GF-D8 (cell line): ENCODE measurements around the gene NDST1.
"Not testable (repeated sequence)": the region's sequence is repeated elsewhere in the genome, so short reads cannot be mapped to it uniquely, and the experiment has no call there.

Experiments used
- DNase-seq: peaks from one replicate; lab custom pipeline; 2025; lab: John Stamatoyannopoulos, UW

NDST1 gene

DNA sequence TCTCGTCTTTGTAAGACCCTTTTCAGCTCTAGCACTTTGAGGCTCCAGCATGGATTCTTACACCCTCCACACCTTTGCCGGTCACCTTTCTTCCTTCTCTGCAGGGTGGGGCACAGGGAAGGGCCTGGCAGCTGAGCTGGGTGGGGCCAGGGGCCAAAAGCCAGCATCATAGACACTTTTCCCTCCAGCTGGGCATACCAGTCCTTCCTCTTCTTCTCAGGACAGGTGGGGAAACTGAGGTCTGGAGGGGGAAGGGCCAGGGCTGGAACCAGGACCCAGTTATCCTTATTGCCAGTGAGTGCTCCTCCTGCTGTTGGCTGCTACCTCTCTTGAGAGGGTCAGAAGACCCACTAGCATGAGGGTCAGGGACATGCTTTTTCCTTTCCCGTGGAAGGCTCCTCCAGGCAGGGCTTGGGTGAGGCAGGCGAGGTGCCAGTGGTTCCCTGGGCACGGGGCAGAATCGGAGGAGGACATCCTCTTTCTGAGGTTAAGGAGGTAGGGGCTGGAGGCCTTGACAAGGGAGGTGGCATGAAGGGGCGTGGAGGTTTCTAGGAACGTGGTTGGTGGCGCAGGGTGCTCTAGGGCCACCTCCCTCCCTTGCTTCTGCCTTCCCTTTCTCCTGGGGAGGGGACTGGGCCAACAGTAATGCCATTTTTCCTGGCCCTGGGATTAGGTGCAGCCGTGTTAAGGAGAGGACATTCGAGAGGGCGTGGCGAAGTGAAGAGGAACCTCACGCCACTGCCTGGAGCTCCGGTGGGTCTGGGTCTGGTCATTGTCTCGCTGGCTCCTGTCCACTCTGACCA is at the start of gene NDST1:
TSS of gene NDST1 (plus strand) at position 658 of the 803 bp plus-strand sequence. CDS start 13,124 bp downstream, outside the sequence.
- DNase-seq: no peak

DNA sequence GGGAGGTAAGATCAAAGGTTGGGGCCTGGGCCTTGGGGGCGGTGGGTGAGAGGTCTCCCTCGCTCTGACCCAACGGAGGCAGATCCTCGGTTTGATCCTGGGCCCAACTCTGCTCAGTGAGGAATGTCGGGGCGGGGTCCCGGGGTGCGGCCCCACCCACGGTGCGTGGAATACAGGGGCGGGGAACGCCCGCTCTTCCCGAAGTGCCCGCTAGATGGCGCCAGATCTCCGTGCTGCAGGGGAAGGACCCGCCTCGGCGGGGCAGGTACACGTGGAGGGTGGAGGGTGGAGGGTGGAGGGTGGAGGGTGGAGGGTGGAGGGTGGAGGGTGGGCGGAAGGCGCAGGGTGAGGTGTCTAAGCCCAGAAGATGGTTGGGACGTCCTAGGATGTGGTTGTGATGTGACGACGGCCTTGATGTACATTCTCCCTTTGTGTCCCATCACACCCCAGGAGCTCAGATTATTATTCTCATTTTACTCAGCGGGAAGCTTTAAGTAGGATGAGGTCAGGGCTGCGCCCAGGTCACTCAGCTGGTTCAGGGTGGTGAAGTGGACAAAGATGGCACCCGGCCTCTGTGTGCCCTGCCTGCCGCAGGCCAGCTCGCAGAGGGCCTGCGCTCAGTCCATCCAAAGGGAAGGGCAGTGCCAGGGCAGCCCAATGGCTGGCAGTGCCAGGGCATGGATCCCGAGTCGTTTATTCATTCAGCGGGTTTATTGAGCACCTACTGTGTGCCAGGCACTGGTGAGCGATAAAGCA is 49.0 kb upstream of the NDST1 start:
- DNase-seq: no peak

DNA sequence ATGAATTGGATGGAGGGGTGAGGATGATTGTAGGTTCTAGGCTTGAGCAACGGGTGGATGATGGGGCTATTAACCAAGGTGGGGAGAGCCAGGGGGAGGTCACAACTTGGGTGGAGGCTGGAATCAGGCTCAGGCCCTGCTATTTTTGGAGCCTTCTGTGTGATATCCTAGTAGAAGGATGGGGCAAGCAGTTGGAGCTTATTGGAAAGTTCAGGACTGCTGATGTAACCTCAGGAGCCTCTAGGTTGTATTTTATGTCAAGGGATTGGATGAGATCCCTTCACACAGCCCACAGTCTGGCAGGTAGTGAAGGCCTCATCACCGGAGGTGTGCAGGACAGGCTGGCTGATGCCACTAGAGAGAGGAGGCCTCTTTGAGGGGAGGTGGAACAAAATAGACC is 47.1 kb upstream of the NDST1 start:
- DNase-seq: no peak

DNA sequence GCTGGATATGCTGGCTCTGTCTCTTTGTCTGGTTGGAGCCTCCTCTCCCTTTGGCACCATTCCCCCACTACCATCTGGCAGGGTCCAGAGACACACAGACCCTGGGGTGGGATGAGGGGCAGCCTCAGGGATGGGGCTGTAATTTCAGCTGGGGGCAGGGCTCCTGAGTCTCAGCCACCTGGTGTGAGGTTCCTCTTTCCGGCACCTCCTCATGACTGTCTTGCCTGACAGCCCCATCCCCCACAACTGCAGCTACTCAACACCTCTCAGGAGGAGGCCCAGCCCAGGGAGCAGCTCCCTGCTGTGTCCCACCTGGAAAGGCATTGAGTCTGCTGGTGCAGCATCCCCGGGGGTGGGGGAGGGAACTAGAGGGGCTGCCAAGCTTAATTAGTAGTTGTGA is 46.7 kb upstream of the NDST1 start:
- DNase-seq: peak; percentile 6

DNA sequence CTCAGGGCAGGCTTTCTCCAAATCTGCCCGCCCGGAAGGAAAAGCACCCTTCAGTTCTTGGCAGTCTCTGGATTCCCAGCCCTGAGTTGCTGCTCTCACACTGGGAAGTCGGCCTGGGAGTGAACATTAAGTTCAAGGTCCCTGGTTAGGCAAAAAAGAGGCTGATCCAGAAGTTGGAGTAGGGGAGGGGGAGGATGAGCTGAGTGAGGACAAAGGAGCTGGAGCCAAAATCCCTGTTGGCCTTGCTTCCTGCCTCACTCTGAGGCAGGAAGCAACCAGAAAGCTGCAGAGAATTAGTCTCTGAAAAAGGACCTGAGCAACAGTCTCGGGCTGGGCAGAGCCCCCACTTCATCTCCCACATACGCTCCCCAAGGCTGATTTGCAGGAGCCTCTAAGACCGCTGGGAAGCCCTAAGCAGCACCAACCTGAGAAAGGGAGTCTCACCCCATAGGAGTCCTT is 43.3 kb upstream of the NDST1 start:
- no peak for DNase-seq

DNA sequence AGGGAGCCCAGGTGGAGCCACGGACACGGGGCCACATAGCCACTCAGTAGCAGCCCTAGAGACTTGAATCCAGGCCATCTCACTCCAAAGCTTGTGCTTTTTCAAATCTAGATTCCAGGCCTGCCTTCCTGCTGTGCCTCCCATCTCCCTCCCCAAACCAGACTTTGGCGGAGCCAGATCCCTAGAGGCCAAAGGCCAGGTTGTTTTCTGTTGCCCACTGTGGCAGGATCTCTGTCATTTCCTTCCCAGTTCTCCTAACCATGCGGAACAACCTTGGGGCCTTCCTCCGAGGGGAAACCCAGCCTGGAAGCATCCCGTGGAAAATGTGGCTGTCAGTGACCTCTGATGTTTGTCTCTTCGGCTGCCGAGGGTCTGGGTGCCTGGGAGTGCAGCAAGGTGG is 42.0 kb upstream of the NDST1 start:
- DNase-seq: no peak

DNA sequence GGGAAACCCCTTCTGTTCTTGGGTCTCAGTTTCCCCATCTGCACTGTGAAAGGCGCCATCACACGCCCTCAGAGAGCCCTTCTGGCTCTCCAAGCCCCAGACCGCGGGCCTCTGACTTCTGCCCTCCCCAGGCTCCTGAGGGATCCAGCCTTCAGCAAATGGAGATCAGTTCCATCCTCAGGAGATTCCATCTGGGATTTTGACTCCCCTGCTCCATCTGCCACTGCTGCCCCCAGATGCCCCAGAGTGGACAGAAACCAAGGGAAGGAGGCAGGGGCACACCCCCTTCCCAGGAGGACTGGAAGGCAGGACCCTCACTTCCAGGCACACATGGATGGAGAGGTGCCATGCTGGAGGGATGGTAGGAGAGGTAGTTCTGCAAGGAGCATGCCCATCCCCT is 39.7 kb upstream of the NDST1 start:
- DNase-seq: no peak

DNA sequence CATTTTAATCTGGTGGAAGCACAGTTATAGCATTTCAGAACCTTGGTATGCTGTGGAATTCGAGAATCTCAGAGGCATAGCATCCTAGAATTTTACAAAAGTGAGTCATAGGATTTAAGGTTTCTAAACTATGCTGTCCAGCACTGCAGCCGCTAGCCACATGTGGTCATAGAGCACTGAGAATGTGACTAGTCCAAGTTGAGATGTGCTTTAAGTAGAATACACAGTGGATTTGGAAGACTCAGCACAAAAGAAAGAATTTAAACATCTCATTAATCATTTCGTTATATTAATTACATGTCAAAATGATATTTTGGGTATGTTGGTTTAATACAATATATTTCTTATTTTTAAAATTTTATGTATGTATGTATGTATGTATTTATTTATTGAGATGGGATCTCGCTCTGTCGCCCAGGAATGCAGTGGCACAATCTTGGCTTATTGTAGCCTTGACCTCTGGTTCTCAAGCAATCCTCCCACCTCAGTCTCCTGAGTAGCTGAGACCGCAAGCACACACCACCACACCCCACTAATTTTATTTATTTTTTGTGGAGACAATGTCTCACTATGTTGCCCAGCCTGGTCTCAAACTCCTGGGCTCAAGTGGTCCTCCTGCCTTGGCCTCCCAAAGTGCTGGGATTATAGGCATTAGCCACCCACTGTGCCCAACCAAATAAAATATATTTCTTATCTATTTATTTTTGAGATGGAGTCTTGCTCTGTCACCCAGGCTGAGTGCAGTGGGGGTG is 38.0 kb upstream of the NDST1 start:
- no peak for DNase-seq

DNA sequence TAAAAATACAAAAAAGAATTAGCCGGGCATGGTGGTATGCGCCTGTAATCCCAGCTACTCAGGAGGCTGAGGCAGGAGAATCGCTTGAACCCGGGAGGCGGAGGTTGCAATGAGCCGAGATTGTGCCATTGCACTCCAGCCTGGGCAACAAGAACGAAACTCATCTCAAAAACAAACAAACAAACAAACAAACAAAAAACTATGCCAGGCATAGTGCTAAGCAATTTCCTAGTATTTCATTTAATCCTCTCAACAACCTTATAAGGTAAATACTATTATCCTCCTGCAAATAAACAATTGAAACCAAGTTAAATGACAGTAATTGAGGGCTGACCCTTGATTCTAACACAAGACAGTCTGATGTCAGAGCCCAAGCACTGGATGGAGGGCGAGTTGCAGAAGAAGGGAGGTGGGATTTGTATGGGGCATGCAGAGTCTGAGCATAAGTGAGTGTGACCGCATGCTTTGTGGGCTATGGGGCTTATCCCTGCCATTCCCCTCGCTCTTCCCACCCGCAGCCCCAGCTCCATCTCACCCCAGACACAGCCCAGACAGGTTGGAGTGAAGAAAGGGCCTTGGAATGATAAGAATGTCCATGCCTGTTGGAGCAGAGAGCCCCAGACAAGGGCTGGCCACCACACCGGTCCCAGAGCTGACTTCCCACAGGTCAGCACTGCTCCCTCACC is 34.1 kb upstream of the NDST1 start:
- no peak for DNase-seq

DNA sequence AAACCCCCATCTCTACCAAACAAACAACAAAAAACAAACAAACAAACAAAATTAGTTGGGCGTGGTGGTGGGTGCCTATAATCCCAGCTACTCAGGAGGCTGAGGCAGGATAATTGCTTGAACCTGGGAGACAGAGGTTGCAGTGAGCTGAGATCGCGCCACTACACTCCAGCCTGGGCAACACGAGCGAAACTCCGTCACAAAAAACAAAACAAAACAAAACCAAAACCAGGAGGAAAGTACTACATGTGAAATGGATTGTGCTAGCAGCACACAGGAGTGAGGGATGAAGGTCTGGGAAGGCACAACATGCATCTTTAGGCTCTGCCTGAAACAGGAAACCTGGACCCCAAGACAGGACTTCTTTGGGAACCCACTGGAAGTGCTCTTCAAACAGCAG is 31.4 kb upstream of the NDST1 start:
- not testable (repeated sequence) for DNase-seq

DNA sequence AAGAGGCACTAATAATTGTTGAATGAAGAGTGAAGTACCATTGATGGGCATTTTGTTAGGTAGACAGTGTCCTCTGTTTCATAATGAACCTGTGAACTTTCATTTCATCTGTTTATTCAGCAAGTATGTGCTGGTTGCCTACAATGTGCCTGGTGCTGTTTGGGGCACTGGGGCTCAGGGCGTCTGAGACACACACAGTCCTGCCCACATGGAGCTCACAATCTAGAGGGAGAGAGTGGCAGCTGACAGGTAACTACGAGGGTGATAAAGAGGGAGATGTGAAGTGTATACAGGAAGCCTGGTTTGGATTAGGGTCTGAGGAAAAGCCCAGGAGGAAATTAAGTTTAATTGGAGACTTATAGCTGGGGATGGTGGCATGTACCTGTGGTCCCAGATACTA is 28.5 kb upstream of the NDST1 start:
- no peak for DNase-seq

DNA sequence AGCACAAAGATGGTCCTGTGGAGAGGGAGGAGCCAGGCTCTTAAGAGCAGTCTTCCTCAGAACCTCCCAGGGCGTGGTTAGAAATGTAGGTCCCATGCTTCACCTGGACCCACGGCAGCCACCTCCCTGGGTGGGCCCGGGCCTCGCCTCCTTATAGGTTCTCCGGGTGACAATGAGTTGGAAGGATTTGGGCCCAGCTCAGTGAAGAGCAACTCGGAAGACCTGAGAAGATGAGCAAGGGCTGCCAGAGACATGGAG is 26.3 kb upstream of the NDST1 start:
- no peak for DNase-seq

DNA sequence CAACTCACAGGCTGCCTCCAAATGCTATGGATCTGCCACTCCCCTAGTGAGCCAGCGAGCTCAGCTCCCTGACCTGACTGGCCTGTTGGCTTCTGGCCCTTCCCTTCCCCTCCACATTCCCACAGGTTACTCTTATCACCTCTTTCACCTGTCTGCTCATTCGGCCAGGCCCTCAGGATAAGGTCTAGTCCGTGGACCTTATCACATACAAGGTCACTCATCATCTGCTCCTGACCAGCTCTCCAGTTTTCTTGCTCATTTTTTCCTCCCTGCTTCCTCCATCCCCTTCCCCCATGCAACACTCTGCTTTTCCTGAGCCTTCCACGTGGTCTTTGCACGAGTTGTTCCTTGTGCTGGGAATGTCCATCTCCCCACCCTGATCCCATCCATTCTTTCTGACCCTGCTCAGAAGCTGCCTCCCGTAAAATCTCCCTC is 25.9 kb upstream of the NDST1 start:
- no peak for DNase-seq

DNA sequence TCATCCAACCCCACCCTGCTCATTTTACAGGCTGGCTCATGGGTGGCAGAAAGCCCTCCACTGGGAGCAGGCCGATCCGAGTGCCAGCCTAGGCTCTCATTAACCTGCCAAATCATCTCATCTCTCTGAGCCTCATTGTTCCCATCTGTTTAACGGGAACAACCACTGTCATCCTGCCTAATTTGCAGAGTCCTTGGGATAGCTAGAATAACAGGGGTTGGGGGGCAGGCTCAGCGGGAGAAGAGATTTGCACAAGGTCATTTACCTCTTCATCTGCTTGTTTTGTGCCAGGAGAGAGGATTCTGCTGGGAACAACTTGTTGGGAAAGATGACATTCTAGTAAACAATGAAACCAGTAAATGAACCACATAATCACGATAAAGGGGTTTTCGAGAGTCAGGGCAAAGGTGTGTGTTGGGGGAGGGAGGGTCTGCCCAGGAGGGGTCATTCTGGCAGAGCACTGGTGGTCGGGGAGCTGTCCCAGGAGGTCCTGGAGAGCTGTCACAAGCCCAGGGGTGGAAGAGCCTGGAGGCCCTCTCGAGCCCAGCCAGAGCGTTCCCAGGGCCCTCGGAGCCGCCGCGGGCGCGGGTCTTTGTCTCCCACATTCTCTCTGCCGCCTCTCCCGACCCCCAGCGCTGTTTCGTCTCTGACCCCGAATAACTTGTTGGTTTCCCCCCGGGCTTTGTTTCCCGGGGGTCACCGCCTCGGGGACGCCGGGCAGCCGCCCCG is 22.8 kb upstream of the NDST1 start:
- DNase-seq: no peak

DNA sequence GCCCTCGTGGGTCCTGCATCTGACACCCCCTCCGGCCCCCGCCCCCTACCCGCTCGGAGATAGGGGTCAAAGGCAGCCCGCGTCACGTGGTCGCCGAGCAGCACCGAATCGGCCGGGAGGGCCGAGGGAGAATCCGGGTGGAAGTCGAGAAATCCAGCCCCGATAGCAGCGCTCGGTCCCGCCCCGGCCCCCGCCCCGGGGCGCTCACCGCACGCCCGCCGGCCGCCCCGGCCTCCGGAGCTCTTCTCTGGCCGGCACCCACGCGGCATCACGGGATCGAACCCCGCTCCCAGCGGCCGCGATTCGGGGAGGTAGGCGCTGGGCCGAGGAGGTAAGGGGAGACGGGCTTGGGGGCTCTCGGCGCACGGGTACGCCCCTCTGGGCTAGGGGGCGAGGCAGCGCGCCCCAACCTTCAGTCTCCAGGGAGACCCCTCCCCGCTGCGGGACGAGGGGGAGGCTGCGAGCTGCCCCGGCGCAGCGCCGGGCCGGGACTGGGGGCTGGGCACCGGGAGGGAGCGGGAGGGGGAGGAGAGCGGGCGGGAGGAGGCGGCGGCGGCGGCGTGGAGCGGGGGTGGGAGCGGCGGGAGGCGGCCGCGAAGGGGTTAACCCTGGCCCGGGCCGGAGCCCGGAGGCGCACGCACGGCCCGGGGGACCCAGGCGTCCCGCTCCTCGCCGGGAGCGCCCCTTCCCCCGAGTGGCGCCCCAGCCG is 22.1 kb upstream of the NDST1 start:
- DNase-seq: no peak

DNA sequence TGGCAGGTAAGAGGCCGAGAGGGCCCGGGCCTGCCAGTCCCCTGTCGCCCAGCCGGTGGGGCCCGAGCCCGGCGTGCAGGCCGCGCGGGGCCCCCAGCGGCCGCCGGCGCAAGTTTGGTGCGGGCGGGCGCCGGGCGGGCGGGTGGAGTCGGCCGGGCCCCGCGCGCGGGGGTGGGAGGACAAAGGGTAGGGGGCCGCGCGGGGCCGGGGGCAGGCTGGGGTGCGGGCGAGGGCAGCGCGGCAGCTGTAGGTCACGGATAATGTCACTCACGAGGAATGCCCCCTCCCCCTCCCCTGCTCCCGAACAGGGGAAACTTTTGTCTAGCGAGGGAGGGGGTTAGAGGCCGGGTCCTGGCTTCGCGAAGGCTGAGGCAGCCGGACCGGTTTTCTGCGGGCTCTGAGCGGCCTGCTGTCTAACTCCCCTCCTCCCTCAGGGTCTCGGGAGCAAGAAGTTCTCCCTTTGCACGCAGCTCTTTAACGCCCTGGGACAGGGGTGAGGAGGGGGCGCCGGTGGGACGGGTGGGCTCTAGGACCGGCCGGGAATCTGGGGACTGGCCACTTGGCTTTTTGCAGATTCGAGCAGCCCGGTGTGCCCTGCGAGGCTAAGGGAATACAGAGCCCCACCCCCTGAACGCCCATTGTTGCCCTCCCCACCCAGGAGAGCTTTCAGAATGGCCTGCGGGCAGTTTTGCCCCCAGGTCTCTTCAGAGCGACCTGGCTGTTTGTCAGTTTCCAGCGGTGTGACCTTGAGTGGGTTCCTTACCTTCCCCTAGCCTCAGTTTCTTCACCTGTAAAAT is 21.3 kb upstream of the NDST1 start:
- DNase-seq: no peak

DNA sequence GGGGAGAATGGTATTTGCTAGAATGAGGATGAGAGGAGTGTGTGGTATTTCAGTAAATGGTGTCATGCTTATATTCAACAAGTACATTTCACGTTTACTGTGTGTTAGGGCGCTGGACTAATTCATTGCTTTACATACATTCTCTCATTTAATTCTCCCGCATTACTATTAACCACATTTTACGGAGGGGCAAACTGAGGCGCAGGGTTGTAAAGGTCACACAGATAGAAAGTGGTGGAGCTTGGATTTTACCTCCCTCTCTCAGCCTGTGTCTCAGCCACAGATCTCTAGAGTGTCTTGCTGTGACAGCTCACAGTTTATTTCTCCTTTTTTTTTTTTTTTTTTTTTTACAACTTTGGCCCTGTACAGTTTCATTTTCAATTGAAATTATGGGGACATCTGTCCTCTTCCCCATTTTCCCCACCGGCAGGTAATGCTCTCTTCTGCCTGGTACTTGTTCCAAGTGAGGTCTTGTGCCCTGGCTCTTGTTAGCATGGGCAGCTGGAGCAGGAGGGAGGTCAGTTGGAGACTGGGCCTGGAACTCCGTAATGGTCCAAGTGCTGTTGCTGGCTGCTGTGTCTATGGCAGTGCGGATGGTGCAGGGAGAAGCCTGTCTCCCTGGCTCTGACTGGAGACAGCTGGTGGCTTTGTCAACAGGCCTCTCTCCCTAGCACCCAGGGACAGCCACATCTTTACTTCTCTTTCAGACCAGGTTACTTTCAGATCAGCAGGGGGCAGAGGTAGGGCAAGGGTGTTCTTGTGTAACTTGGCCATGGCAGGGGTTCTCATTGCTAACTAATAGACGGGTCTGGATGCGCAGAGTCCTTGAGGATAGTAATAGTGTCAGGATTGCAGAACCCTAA is 20.5 kb upstream of the NDST1 start:
- peak; percentile 72 for DNase-seq

DNA sequence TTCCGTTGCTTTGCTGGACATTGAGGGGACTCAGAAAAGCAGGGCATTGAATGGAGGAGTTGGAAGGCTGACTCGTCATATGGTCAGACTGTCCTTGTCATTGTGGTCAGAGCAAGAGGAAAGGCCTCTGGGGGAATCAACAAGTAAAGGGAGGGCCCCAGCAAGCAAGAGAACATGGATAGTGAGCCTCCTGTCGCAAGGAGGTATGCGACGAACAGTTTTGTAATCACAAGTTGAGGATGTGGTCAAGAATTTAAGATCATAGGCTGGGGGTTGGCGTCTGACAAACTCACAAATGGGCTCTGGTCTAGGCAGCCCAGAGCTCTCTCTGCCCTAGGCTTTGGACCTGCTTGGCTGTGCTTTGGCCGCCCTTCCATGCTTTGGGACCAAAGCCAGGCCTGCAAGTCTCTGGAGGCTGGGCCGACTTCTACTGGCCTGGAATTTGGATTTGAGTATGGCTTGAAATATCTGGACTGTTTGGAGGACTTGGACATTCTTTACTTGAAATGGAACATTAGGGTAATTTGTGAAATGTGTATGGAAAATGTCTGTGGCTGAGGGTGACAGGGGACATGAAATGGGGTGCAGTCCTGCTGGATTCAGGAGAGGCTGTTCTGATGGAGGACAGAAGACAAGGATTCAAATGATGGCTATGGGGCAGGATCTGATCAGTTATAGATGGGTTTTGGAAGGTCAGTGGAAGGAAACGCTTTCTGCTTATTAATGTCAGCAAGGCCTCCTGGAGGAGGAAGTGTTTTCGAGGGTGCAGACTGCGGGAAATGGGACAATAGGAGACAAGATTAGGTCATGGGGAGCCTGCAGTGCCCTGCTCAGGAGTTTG is 19.2 kb upstream of the NDST1 start:
- DNase-seq: peak; percentile 94
